SU-DHL-6 (cell line): ENCODE measurements around the gene PRLR.

Experiments used
- H2AFZ ChIP-seq: fragments of 200-600 bp; sonication (generic); 2 replicates; pipeline ENCODE4 v1.6.1; 2014; ENCODE audit warnings: low read depth, mild to moderate bottlenecking, moderate library complexity, mixed read lengths, antibody characterized with exemption, low read length; ENCODE audit not compliant: severe bottlenecking
- H3F3A ChIP-seq: fragments of 200-600 bp; shearing (Covaris generic); 2 replicates; pipeline ENCODE4 v1.6.0; 2016; ENCODE audit warnings: antibody characterized with exemption, mild to moderate bottlenecking; ENCODE audit not compliant: insufficient read depth
- H3K27ac ChIP-seq: fragments of 200-600 bp; sonication (generic); 2 replicates; pipeline ENCODE4 v1.5.1; 2016; ENCODE audit warnings: low read depth, mild to moderate bottlenecking, low read length, moderate library complexity, mixed read lengths
- H3K27me3 ChIP-seq: fragments of 200-600 bp; sonication (generic), shearing (Covaris generic); 2 replicates; pipeline ENCODE4 v1.6.0; 2014; ENCODE audit warnings: mild to moderate bottlenecking, low read length
- H3K36me3 ChIP-seq: fragments of 200-600 bp; sonication (generic); 2 replicates; pipeline ENCODE4 v1.6.1; 2014; ENCODE audit warnings: mild to moderate bottlenecking, low read length, mixed read lengths
- H3K4me2 ChIP-seq: fragments of 300-600, 200-600 bp; shearing (Covaris generic), sonication (generic); 2 replicates; pipeline ENCODE4 v1.6.0; 2014; ENCODE audit warnings: low read length, low read depth, mild to moderate bottlenecking; ENCODE audit not compliant: poor library complexity, severe bottlenecking
- H3K4me3 ChIP-seq: fragments of 200-600 bp; sonication (generic); 2 replicates; pipeline ENCODE4 v1.5.1; 2014; ENCODE audit warnings: antibody characterized with exemption, low read length, mild to moderate bottlenecking, mixed read lengths; ENCODE audit not compliant: insufficient read depth, poor library complexity, severe bottlenecking
- H3K79me2 ChIP-seq: fragments of 200-600 bp; sonication (generic); 2 replicates; pipeline ENCODE4 v1.6.1; 2014; ENCODE audit warnings: mild to moderate bottlenecking, low read length, moderate library complexity; ENCODE audit not compliant: insufficient read depth
- H3K9ac ChIP-seq: fragments of 200-600 bp; sonication (generic); 2 replicates; pipeline ENCODE4 v1.7.0; 2014; ENCODE audit warnings: mild to moderate bottlenecking, low read length
- H3K9me2 ChIP-seq: fragments of 200-600 bp; sonication (generic); replicated peaks from 2 replicates; pipeline ENCODE4 v1.6.1; 2014; ENCODE audit warnings: low read length; ENCODE audit not compliant: insufficient read depth
- H3K9me3 ChIP-seq: fragments of 200-600 bp; sonication (generic); 2 replicates; pipeline ENCODE4 v1.6.1; 2014; ENCODE audit warnings: low read length, mixed read lengths; ENCODE audit not compliant: insufficient read depth
- H4K20me1 ChIP-seq: fragments of 200-600 bp; sonication (generic); 2 replicates; pipeline ENCODE4 v1.6.1; 2014; ENCODE audit warnings: low read depth, mild to moderate bottlenecking, antibody characterized with exemption, low read length, moderate library complexity, mixed read lengths
- EZH2phosphoT487 ChIP-seq: fragments of 200-600 bp; sonication (generic), shearing (Covaris generic); conservative IDR thresholded peaks from 2 replicates; pipeline ENCODE4 v1.6.1; 2018; ENCODE audit warnings: mild to moderate bottlenecking, antibody characterized with exemption, low read length, moderate library complexity, mixed read lengths
- TF ChIP-seq, protein P1 (sequence below): fragments of 200-600 bp; sonication (generic); IDR thresholded peaks from one replicate; pipeline ENCODE4 v1.5.1; 2017; ENCODE audit warnings: antibody characterized with exemption, mild to moderate bottlenecking, low read length, moderate library complexity; ENCODE audit not compliant: insufficient read depth, poor library complexity, severe bottlenecking

PRLR gene

GRCh38 chr5:35136386-35136785 lies 93.9 kb downstream of the PRLR start:
- no peak overlapping the region for H3K4me2 ChIP-seq
- no peaks in the 10 kb centered on the region for H3K9me2 ChIP-seq
- H3K27ac ChIP-seq = no peak overlapping the region
- no peak overlapping the region for H3K4me3 ChIP-seq
- no peaks in the 10 kb centered on the region for H3K27me3 ChIP-seq
- no peaks in the 10 kb centered on the region for H3K79me2 ChIP-seq
- TF ChIP-seq, protein P1, sequence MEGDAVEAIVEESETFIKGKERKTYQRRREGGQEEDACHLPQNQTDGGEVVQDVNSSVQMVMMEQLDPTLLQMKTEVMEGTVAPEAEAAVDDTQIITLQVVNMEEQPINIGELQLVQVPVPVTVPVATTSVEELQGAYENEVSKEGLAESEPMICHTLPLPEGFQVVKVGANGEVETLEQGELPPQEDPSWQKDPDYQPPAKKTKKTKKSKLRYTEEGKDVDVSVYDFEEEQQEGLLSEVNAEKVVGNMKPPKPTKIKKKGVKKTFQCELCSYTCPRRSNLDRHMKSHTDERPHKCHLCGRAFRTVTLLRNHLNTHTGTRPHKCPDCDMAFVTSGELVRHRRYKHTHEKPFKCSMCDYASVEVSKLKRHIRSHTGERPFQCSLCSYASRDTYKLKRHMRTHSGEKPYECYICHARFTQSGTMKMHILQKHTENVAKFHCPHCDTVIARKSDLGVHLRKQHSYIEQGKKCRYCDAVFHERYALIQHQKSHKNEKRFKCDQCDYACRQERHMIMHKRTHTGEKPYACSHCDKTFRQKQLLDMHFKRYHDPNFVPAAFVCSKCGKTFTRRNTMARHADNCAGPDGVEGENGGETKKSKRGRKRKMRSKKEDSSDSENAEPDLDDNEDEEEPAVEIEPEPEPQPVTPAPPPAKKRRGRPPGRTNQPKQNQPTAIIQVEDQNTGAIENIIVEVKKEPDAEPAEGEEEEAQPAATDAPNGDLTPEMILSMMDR = no peak
- no peak for TF ChIP-seq EZH2phosphoT487
- no peaks in the 10 kb centered on the region for H3K36me3 ChIP-seq
- H4K20me1 ChIP-seq = no peaks in the 10 kb centered on the region
- no peak overlapping the region for H2AFZ ChIP-seq
- H3F3A ChIP-seq = no peaks in the 10 kb centered on the region
- H3K9me3 ChIP-seq = no peaks in the 10 kb centered on the region
- H3K9ac ChIP-seq = no peak overlapping the region

DNA sequence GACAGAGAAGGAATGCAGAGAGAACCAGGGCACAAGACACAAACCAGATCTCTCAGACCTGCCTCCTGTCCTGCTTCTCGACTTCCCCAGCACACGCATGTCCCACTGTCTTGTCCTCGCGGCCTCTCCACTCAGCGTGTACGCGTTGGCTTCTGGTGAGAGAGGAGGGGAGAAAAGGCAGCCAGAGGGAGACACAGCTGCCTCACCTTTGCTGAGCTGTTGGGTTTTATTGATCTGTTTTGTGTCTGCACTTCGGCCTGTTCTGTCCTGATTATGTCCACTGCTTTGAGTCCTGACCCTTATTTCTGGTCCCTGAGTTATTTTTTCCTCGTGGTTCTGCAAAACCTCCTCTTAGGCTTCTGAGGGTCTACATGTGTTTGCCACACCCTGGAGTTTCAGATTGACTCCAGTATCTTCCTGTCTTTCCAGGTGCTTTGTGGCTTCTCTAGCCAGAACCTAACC lies 95.0 kb downstream of the PRLR start:
- Histone ChIP-seq H4K20me1 (no peaks in the 10 kb centered on the region), H3K4me2 (no peak overlapping the region), H3K27me3 (no peaks in the 10 kb centered on the region), H3K4me3 (no peak overlapping the region), H3K36me3 (no peaks in the 10 kb centered on the region), H3K27ac (no peak overlapping the region), H3K9me3 (no peaks in the 10 kb centered on the region), H3K9me2 (no peaks in the 10 kb centered on the region), H2AFZ (no peak overlapping the region), H3K79me2 (no peaks in the 10 kb centered on the region), H3F3A (no peaks in the 10 kb centered on the region), H3K9ac (no peak overlapping the region)
- TF ChIP-seq EZH2phosphoT487 = no peak
- TF ChIP-seq, protein P1 = no peak

DNA sequence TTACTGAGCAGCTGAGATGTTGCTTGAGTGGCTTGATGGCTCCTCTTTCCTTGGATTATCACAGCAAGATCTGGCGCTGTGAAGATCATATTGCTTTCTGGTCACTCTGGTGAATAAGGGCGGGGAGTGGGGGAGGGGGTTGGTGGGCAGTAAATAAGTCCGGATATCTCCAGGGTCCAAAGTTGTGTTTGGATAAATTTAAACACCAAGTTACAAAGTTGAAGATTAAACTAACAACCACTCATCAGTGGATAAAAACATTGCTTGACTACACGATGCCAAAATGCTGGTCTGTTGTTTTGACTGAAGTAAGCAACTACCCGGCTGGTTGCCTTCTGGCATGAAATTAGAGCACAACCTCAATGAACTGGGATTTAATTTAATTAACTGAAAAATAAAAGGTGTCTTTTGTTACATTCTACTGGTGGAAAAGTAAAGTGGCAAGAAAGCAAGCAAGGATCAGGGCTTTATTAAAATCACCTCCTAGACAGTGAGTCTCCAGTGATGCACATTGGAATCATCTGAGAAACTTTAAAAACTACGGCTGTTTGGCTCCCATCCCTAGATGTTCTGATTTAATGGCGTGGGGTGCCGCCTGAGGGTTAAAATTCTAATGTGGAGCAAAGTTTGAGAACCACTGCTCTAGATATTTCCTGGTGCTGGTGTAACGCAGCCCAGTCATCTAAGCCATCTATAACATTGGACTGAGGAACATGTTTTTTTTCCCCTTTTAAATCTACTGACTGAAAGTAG lies 95.8 kb downstream of the PRLR start:
- Histone ChIP-seq H3K9ac (no peak overlapping the region), H2AFZ (no peak overlapping the region)
- TF ChIP-seq, protein P1 = no peak
- TF ChIP-seq EZH2phosphoT487 = no peak

More for the DNA sequence above, 95.8 kb downstream of the PRLR start:
- H3K4me3 ChIP-seq = no peak overlapping the region
- H3K36me3 ChIP-seq = no peaks in the 10 kb centered on the region
- no peaks in the 10 kb centered on the region for H3K79me2 ChIP-seq
- no peaks in the 10 kb centered on the region for H4K20me1 ChIP-seq
- no peak overlapping the region for H3K27ac ChIP-seq
- H3K9me3 ChIP-seq = no peaks in the 10 kb centered on the region
- no peaks in the 10 kb centered on the region for H3K27me3 ChIP-seq
- H3F3A ChIP-seq = no peaks in the 10 kb centered on the region
- H3K4me2 ChIP-seq = no peak overlapping the region
- no peaks in the 10 kb centered on the region for H3K9me2 ChIP-seq
